T-helper 22 cell (primary cell): ENCODE measurements around the gene DDX24.

ENCODE experiments used
- DNase-seq: peaks from one replicate; pipeline ENCODE4 v3.0.0-alpha.2; 2020; ENCODE audit warnings: low read depth

DDX24 gene

DNA sequence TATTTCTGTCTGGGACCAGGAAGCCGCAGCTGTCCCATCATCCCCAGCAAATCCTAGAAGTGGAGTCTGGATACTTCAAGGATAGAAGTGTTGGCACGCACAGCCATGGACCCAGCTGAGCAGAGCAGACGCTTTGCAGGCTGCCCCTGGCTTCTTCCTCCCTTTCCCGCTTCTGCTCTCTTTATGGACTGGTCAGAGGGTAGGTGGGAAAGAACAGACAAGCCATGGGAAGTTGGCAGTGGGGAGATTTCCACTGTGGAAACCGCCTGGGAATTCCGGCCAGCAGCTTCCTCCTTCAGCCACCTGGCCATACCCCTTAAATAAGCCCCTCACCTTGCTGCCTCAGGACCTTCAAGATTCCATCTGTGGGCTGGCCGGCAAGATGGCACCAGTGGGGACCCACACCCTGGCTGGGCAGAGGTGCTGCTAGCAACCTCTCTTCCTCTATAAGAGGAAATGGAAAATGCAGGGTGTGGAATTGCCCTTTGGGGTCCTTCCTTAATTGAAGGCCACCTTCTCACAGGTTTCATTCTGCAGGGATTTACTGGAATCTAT lies 34.2 kb downstream of the DDX24 start:
- no peak for DNase-seq

DNA sequence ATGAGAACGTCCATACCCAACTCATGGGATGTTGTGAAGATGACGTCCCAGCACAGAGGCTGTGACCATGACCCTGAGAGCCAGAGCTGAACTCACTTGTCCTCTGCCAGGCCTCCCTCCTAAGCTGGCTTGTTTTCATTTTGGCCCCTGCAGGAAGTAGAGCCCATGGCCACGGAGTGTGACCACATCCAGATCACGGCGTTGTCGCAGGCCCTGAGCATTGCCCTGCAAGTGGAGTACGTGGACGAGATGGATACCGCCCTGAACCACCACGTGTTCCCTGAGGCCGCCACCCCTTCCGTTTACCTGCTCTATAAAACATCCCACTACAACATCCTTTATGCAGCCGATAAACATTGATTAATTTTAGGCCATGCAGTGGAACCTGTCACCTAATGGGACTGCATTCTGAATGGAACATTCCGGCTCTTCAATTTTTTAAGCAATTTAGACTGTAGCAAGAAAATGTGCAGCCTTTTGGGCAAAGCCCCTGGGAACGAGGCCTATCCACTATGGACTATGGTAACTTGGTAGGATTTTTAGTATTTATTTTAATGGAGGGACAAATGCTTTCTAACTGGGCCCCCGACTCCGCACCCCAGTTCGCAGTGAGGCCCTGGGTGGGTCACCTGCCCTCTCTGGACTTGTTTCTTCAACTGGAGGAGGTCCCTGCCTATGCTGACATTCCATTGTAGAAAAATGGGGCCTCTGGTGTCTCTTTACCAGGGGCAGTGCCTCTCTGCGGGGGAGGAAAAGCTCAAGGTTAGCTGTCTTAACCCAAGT lies 35.2 kb downstream of the DDX24 start:
- DNase-seq: no peak

DNA sequence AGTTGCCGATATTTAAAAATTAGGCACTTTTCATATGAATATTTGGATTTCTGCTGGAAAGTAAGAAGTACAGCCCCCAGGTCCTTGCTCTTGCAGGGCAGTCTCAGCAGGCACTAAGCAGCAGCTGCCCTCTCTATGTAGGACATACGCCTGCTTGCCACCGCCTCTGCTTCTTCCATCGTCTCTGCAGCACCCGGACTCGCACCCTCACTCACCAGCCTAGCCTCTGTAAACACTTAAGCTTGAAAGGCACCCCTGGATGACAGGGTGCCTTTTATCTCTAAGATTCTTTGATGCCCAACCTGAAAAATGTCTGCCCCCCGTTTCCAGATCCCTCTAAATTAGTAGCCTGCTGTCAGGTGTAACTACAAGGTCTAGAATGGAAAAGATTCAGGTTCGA lies 35.9 kb downstream of the DDX24 start:
- DNase-seq: no peak

DNA sequence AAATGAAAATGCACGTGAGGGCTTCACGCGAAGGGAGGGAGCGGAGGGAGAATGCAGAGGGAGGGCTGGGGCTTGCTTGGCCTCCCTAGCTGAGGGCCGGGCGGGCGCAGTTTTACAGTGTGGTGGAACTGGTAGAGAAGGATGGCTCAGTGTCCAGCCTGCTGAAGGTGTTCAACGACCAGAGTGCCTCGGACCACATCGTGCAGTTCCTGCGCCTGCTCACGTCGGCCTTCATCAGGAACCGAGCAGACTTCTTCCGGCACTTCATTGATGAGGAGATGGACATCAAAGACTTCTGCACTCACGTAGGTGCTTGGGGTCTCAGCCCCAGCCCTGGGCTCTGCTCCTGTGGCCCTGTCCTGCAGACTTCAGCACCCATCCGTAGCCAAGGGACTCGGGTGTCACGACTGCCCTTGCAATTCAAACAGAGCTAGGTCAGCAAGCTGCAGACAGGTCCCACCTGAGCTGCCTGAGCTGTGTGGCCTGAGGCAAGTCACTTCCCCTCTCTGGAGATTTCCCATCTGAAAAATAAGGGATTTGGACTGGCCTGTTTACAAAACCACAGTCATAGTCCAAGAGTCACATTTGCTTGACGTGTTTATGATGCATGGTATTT lies 36.4 kb downstream of the DDX24 start:
- no peak for DNase-seq

DNA sequence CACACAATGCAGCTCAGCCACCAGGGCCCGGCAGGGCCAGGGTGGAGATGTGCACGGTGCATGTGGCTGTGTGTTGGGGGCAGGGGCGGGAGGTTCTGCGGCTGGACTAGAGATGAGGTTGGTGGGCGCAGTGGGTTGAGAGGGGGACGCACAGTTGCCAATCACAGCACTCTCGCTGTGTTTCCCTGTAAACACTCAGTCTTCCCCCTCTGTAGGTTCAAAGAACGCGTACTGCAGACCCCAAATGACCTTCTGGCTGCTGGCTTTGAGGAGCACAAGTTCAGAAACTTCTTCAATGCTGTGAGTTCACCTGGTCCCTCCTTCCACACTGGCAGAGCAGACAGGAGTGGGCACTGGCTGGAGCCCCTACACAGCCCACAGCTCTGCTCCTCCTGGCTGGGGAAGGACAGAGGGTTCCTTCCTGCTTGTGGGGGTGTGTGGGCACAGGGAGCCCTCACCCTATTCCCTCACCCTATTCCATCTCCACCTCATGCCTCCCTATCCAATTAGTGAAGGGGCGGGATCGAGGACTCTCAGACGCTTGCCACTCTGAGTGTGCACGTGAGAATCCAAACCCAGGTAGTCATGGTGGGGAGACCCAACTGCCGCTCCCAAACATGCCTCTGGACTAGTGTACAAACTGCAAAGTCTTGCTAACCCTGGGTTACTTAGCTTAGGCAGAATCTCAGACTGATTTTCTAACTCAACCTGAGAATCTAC lies 37.1 kb downstream of the DDX24 start:
- no peak for DNase-seq

DNA sequence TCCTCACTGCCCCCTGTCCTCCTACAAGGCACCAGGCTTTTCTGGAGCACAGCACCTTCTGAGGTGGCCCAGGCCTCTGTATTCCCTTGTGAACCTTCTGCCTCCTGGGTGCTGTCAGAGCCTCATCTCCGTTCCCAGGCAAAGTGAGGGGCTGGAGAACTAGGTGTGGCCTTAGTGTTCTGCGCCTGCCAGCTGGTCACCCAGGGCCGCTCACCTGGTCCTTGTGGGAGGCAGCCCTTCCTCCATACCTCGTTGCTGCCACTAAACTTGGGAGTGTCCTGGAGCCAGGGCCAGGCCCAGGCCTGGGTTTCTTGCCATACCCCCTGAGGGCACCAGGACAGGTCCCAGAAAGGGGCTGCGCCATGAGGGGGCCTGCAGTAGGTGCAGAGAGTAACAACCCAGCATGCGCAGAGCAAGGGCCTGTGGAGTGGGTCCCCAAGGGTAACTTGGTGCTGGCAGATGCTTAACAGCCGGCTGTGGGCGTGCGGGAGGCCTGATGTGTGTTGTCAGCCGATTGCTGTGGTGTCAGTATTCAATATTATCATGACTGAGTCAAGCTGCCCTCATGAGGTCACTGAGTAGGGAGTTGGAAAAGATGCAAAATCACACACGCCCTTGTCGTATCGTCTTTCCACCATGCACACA lies 37.8 kb downstream of the DDX24 start:
- no peak for DNase-seq

DNA sequence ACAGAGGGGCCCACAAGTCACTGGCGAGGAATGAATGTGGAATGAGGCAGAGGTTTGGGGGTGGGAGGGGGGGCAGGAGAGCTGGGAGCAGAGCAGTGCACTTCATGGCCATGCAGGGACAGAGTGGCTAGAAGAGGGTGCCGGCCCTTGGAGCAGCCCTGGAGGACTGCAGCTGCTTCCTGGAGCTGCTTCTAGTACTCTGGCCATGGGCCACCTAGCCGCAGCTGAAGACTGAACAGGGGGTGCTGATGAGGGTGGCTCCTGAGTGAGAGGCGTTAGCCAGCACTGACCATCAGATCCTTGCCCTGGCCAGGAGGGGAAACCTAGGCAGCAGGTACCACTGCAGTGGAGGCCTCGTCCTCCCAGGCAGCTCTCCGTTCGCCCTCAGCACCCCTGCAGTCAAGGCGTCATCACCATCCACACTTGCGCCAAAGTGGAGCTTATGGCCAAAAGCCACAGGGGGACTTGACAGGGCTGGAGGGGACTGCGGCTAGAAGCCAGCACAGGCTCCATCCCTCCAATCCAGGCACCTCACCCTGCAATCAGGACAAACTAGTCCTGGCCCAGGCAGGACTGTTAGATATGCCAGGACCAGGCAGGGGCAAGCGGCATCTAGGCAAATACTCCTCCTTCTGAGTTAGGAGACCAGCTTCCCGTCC lies 38.4 kb downstream of the DDX24 start:
- DNase-seq: no peak

DNA sequence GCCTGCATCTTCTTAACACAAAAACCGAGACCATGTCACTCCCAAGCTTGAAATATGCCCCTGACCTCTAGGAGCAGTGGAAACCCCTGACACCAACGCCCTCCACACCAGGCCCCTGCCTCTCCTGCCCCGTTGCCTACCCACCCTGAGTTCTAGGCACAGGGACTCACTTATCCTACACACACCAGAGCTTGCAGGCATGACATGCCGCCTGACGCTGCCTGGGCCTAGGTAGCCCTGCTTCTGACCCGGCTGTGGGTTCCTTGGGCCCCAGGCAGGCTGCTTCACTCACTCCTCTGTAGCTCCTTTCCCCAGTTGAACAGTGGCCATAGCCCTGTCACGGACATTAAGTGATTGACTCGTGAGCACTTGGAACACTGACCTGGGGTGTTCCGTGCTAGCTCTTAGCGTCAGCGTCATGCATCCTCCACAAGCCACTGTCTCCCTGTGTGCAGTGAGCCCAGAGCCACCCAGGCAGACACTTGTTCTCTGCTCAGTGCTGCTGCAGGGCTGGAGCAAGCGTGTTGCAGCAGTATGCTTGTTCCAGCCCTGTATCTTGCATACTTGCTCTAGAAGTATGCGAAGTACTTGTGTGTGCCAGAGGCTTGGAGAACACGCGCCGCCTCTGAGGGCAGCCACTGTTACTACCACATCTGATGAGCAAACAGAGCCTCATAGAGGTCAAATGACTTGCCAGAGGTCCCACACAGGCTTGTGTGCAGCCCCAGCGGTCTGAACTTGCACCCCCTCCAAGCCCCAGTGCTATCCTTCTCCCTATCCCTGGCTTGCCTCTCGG lies 39.3 kb downstream of the DDX24 start:
- DNase-seq: no peak

DNA sequence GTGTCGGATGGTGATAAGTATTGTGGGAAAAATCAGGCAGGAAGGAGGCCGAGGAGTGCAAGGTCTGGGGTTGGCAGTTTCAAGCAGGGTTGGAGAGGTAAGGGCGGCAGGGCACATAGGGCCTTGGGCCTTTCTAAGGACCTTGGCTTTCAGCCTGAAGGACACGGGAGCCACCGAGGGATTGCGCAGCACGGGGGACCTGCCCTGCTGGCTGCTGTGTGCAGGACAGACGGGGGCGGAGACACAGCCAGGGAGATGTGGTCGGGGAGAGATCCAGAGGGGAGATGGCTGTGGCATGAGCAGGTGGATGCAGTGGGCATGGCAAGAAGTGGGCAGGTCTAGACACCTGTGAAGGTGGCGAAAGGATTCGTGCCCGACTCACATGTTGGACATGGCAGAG lies 40.2 kb downstream of the DDX24 start:
- no peak for DNase-seq

DNA sequence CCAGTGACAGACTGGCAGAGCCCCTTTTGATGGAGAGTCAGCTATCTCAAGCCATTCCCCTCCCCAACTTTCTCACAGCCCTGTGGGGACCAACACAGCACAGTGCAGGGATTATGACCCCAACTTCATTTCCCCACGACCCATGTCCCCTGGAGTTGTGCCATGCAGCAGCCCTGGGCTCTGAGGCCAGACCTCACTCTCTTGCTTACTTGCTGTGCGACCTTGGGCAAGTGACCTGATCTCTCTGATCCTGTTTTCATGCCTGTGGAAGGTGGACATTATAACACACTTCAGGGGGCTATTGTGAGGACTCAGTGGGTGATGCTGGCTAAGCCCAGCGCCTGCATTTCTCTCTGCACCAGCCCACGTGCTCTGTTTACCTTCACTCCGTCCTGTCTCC lies 40.8 kb downstream of the DDX24 start:
- no peak for DNase-seq

DNA sequence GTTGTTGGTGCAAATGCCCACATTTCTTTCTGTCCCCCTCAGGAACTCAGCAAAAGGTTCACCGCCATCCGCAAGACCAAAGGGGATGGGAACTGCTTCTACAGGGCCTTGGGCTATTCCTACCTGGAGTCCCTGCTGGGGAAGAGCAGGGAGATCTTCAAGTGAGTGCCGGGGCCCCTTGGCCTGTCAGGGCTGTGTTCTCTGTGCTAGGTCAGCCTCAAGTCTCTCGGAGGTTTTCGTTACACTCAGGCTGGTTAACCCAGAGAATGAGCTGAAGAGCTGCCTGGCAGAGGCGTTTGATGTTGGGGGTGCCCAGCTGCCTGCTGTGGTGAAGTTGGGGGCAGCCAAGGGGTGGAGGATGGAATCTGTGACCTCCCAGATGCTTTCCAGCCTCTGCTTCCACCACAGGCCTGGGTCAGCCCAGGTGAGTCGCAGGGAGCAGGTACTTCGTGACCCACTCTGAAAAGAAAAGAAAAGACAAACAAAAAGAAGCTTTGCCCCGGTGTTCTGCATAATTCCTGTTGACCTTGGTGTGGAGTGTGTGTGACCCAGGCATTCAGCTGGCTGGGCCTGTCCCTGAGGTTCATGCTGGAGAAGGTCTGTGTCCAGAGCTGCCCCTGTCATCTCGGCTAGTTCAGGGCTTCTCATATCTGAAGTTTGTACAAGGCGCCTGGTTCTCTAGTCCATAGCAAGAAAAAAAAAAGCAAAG lies 41.9 kb downstream of the DDX24 start:
- no peak for DNase-seq

DNA sequence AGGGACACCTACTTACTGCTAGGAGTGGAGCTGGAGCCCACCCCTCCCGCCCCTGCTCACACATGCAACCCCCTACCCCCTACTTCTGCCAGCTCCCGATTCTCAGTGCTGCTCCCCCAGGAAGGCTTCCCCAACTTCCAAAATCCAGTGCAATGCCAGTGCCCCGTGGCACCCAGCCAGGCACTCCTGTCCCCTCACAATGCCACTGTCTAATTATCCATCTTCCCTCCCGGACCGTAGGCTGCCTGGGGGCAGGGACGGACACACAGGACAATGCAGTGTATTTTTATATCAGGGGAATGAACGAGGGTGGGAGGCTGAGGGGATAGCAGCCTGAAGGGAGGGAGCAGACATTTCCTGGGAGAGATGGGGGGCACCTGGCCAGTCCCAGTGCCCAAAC lies 42.5 kb downstream of the DDX24 start:
- no peak for DNase-seq

DNA sequence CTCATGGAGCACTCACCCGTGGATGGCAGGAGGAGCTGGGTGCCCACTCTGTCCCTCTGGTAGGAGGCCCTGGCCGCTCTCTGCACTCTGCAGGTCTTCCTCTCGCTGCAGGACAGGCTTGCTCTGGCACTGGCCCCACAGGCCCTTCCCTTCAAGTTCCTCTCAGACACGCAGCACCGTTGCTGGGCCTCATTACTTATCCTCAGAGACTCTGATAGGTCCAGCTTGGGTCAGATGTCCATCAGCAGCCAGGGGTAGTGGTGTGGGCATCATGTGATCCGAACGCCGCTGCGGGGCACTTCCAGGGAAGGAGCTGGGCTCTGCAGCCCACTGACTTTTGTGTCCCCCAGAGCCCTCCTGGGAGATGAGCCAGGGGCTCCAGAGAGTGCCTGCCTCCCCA lies 43.0 kb downstream of the DDX24 start:
- DNase-seq: no peak

DNA sequence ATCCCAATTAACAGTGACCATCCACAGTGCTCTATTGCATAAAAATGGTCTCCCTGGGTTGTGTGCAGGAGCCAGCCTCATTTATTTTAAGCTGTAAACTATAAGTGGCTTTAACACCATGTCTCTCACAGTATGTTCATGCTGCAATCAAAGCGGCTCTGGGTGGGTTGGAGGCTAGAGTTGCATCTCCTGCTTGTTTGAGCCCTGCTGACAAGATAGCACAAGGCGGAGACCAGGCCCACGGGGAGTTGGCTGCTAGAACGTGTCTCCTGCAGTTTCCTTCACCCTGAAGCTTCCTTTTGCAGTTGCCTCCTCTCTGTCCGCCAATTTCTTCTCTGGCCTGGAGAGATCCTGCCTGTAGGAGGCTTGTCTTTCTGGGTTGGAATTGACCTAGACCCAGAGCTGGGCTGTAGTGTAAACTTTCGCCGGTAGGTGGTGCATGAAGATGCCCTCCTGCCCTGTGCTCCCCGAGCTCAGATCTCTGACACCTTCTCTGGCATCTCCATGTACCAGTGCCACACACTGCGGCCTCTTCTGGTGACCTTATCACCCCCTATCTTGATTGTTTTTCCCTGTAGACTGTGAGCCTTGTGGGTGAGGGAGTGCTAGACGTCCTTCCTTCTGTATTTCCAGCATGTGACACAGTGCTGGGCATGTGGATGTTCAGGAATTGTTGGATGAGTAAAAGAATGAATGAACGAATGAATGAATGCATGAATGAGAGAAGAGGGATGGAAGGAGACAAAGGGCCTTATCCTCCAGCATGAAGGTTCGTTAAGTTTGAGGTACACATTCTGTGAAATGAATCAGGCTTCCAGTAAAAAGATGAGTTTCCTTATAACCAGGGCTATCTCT lies 44.5 kb downstream of the DDX24 start:
- peak; percentile 30 for DNase-seq

DNA sequence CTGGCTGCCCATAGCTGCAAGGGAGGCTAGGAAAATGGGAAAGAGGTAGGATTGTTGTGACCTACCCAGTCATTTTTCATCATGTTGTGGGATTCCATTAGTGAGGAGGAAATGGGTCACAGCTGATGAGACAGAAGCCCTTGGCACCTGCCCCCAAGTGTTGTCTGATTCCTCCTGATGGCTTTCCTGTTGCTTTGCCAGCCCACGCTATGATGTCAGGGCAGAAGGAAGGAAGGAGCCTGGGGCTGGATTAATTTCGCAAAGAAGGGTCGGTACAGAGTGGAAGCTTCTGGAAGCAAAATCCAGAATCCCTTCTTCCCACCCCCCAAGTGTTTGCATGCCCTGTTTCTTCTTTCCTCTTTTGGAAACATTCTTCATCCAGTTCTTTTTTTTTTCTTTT lies 46.1 kb downstream of the DDX24 start:
- no peak for DNase-seq

DNA sequence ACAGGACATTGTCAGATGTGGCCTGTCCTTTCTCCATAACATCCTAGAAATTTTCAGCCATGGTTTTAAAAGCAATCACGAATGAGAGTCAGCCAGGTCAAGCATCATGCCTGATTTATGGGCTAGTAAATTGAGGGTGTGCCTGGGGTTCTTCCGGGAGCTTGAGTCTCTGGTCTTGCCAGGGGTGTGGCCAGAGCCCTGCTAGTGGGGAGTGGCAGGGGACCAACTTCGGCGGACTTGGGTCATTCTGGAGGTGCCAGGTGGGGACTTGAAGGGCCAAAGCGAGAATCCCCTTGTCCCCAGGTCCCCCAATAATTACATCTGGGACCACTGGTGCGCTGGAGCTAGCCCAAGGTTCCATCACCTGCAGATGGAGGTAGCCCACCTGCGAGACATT lies 49.1 kb downstream of the DDX24 start:
- DNase-seq: no peak

DNA sequence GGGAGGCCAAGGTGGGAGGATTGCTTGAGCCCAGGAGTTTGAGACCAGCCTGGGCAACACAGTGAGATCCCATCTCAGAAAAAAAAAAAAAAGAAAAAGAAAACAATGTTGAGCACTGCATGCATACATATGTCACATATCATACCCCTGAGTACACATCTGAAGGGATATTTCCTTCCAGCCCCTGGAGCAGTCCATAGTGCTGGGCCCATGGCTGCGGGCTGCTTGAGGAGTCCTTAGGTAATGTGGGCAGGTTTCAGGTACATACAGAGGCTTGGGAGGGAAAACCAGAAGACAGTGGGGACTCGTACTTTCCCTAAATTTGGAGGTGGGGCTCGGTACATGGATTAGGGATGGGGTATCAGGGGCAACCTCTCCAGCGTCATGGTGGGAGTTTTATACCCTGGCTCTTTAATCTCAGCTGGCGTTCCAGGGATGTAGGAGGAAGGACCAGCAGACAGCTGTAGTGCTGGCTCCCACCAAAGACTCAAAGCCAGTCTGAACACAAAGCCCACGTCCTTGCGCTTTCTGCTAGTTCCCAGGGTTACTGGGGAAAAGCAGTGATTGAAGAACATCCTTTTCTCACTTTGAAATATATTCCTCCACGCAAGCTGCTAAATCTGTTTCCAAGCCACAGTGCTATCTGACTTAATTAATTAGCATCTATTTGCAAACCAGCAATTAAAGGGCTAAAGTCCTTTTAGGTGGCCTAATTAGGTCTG lies 49.7 kb downstream of the DDX24 start:
- DNase-seq: no peak

DNA sequence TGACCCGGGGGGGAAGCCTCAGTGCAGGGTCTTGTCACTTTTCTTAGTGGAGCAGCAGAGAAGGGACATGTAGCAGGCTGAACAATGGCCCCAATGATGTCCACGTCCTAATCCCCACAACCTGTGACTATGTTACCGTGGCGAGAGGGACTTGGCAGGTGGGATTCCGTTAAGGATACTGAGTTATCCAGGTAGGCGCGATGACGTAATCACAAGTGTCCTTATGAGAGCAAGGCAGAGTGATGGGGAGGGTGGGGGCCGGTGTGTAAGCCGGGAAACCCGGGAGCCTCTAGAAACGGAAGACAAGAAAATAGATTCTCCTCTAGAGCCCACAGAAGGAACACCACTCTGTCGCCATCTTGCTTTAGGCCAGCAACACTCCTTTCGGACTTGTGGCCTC lies 50.4 kb downstream of the DDX24 start:
- DNase-seq: no peak

DNA sequence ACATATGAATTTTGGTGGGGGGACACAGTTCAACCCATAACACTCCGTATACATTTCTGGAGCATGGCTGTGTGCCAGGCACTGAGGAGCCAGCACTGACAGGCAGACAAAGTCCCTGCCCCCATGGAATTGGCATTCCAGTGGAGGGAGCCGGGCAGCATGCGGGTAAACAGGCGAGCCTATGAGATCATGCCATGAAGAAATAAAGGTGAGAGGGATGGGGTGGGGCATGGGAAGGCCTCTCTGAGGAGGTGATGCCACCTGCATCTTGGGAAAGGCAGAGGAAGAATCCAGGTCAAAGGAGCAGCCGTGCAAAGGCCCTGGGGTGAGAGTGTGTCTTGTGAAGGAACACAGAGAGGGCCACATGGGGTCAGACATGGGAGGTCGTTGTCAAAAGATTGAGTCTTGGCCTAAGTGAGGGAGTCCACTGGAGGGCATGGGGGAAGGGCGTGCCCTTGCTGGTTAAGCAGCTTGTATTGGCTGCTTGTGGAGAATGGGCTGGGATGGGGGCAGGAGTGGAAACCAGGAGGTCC lies 51.3 kb downstream of the DDX24 start:
- no peak for DNase-seq
